HG02642 (cell line): ENCODE data around the gene SF3A1.
"Not testable (repeated sequence)": the region's sequence is repeated elsewhere in the genome, so short reads cannot be mapped to it uniquely, and the experiment has no call there.

Source experiments
- ATAC-seq: cut with Tn5 transposase; IDR thresholded peaks from one replicate; pipeline ENCODE4 v1.9.1; 2021; ENCODE audit warnings: mild to moderate bottlenecking; ENCODE audit not compliant: unreplicated experiment, poor library complexity

SF3A1 gene, protein sequence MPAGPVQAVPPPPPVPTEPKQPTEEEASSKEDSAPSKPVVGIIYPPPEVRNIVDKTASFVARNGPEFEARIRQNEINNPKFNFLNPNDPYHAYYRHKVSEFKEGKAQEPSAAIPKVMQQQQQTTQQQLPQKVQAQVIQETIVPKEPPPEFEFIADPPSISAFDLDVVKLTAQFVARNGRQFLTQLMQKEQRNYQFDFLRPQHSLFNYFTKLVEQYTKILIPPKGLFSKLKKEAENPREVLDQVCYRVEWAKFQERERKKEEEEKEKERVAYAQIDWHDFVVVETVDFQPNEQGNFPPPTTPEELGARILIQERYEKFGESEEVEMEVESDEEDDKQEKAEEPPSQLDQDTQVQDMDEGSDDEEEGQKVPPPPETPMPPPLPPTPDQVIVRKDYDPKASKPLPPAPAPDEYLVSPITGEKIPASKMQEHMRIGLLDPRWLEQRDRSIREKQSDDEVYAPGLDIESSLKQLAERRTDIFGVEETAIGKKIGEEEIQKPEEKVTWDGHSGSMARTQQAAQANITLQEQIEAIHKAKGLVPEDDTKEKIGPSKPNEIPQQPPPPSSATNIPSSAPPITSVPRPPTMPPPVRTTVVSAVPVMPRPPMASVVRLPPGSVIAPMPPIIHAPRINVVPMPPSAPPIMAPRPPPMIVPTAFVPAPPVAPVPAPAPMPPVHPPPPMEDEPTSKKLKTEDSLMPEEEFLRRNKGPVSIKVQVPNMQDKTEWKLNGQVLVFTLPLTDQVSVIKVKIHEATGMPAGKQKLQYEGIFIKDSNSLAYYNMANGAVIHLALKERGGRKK

DNA sequence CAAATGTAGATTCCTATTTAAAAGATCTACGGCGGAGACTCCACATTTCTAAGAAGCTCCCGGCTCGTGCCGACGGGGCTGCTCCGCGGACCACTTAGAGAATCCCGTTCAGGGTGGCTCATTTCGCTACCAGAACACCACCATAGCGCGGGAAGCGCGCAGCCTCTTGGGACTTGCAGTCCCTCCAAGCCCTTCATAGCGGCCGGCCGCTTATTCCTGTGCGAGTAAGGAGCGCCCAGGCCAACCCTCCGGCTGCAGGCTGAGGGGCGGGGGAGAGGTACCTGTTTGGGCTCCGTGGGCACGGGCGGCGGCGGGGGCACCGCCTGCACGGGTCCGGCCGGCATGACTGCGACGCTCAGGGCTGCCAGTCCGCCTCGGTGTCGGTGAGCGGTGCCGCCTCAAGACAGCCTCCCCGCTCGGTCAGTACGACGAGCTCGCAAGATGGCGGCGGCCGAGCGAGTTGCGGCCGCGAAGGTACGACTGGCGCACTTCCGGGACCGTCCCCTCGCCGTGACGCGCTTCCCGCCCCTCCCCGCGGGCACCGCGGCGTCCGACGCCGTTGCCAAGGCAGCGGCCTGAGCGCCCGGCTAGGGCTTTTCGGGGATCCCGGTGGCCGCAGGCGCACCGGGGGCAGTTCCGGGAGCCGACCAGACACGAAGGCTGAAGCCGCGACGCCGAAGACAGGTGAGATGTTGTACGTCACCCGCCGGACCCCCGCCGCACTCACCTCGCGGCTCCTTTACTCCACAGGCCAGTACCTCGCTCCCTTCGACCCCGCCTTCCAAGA is at the start of gene SF3A1, which contains the start of gene CCDC157:
SF3A1 (minus strand) TSS at position 446 of the 787 bp plus-strand sequence; CDS start at position 344, 102 bp downstream.
CCDC157 (plus strand) TSS at position 559 of the 787 bp plus-strand sequence. CDS start 8,994 bp downstream, outside the sequence.
- peak; percentile 93 for ATAC-seq

DNA sequence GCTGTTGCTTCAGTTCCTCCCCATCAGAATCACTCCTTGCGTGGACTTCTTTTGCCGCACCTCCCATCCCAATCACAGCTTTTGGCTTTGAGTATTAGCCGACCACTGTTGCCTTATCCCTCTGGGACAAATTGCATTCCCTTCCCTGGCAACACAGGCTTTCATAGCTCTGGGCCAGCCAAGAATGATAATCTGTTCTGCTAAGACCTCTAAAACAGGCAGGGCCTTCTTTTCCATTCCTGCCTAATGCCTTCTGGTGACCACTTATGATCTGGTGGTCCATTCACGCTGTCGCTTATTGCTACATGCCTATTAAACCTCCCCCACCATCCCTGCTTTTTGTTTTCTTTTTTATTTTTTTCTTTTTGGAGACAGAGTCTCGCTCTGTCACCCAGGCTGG is 49.7 kb upstream of the SF3A1 start:
- no peak for ATAC-seq

DNA sequence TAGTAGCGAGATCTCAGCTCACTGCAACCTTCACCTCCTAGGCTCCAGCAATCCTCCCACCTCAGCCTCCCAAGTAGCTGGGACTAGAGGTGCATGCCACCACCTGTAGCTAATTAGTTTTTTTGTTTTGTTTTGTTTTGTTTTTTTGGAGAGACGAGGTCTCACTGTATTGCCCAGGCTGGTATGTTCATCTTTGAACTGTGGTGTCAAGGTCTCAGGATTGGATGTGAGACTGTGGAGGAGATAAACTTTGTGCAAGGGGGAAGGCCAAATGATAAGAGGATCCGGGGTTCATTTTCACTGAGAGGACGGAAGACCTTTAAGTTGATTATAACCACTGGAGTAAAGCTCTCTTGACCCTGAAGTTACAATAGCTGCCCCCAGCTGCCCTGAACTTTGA is 49.0 kb upstream of the SF3A1 start:
- ATAC-seq = no peak

DNA sequence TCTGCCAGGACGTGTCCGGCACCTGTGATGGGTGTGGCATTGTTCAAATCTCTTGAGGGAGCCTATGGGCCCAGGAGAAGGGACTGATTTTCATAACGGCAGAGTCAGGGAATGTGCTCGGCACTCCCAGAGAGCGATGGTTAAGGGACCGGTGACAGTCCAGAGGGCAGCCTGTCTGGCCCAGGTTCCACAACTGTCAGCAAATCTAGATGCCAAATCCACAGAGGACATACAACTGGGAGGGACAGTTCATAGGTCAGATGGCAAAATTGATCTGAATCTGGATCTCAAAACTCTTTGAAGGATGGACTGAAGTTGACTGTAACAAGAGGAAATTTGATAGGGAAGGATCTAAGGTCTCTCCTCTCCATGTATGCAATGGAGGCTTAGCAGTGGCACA is 47.6 kb upstream of the SF3A1 start:
- no peak for ATAC-seq

DNA sequence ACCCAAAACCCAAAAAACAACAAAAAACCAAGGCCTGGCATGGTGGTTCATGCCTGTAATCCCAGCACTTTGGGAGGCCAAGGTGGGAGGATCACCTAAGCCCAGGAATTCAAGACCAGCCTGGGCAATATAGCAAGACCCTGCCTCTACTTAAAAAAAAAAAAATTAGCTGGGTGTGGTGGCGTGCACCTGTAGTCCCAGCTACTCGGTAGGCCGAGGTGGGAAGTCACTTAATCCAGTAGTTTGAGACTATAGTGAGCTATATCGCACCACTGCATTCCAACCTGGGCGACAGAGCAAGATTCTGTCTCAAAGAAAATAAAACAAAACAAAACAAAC is 46.0 kb upstream of the SF3A1 start:
- not testable (repeated sequence) for ATAC-seq

DNA sequence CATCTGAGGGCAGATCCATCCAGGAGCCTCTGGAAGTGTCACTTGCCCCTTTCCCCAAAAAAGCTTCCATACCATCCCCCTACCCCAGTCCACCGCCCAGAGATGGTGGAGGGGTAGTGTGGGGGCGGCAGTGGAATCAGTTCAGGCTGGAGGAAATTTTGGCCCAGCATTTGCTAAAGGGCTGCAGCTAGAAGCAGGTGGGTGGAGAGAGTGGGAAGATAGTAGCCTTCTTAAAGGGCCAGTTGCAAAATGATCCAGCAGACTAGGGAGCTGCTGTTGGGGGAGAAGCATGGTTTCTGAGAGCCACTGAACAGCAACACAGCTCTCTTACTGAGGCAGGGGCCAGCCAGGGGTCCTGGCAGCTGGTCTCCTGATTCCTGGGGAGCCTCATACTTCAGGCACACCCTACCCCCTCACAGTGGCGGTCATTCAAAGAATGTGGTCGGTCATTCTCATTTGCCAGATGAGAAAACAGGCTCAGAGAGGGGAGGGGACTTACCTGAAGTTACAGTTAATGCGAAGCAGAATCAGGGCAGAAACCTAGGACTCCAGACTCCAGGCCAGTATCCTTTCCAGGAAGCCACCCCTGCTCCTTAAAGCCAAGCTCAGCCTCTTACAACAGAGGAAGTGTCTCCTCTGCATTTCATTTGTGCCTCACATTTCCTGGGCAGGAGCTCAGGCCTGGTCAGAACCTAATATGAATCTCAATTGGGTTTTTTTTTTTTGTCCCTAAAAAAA is 45.5 kb upstream of the SF3A1 start:
- no peak for ATAC-seq

DNA sequence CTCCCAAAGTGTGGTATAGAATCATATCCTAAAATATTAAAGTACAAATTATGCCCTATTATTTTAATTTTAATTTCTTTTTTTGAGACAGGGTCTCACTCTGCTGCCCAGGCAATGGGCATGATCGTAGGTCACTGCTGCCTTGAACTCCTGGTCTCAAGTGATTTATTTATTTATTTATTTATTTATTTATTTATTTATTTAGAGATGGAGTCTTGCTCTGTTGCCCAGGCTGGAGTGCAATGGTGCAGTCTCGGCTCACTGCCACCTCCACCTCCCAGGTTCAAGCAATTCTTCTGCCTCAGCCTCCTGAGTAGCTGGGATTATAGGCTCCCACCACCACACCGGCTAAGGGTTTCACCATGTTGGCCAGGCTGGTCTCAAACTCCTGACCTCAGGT is 44.3 kb upstream of the SF3A1 start:
- not testable (repeated sequence) for ATAC-seq

DNA sequence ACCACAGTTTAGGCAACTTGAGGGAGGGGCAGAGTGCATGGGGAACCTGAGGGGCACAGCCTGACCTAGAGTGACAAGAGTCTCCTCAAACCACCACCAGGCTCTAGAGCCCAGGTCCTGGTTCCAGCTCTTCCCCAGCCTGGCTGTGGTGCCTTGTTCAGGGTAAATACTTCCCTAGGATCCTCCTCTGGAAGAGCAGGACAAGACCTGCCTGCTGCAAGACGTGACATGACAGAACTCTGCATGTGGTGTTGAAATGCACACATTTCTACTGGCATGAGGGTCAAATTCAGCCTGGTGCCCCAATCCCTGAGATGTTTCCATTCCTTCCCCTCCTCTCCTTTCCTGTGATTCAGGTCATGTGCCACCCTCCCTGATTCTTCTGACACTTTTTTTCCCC is 43.5 kb upstream of the SF3A1 start:
- ATAC-seq = no peak

DNA sequence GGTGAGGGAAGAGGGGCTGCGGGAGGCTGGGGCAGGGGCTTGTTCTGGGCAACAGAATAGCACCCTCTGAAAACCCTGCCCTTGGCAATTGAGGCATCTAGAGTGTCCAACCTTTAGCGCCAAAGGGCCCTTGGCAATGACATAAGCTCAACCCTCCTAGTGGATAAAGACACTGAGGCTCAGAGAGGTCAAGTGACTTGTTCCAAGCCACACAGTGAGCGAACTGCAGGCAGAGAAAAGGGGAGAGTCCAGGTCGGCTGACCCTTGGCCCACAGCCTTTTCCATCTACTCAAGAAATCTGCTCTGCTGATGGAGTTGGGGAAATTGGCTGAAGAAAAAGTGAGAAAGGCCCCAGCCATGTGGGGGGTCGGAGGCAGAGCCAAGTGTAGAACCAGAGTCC is 43.0 kb upstream of the SF3A1 start:
- ATAC-seq = no peak

DNA sequence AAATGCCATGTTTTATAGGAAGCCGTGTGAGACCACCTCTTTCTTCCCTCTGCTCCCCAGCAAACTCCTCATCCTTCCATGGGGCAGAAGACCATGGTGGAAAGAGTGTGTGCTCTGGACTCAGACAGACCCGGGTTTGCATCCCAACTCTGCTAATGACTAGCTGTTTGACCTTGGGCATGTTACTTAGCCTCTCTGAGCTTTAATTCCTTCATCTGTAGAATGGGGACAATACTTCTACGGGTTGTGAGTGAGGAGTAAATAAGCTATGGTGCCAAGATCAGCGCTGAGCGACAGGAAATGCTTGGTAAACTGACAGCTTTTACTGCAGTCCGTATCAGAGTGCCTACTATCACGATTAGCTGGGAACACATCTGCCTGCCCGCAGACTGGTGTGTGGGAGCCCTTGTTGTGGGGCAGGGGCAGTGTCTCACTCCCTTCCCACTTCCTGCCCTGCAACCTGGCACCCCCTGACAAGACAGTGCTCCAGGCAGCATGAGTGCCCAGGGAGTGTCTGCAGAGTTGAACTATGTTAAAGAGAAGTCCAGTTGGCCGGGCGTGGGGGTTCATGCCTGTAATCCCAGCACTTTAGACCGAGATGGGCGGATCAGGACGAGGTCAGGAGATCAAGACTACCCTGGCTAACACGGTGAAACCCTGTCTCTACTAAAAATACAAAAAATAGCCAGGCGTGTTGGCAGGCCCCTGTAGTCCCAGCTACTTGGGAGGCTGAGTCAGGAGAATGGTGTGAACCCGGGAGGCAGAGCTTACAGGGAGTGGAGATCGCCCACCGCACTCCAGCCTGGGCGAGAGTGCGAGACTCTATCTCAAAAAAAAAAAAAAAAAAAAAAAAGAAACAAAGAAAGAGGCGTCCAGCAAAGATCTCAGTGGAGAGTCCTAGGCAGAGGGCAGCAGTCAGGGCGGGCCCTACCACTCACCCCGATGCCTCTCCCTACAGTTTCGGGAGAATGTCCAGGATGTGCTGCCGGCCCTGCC is 42.3 kb upstream of the SF3A1 start:
- ATAC-seq = no peak

DNA sequence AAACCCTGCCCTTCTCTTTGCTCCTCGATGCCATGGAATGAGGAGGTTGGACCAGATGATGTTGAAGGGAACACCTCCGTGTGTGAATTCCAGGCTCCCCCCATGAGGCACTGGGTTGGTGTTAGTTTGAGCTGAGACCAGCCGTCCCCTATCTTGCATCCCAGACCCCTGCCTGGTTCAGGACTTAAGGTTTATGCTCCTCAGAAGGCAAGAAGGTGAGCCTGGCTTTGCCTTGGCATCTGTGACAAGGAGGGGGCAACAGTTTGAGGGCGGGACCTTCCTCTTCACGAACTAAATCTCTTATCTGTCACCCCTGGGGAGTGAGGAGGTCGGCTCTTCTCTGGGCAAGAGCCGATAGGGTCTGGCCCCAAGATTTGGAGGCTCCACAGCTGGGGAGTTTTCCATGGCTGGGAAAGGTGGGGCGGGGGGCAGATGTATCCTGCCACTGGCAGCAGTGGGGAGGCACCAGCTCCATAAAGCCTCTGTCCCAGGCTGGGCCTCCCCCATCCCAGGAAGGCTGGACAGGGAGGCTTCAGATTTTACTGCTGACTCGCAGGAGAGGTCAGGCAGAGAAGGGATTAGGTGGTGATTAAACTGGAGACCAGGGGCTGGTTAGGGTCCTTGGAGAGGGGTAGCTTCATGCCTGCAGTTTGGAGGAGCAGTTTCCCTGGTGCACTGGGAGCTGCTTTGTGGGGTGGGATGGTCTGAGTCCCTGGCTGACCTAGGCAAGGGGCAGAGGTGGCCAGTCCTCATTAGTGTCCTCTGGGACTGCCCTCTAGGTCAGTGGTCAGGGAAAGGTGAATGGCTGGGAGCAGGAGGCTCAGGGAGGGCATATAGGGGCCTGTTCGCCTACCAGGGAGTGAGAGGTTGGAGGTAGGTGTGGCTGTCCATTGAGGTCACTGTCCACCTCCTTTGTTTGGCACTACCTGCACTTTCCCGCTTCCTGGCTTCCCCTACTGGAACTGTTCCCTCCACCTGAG is 41.3 kb upstream of the SF3A1 start:
- ATAC-seq = no peak

DNA sequence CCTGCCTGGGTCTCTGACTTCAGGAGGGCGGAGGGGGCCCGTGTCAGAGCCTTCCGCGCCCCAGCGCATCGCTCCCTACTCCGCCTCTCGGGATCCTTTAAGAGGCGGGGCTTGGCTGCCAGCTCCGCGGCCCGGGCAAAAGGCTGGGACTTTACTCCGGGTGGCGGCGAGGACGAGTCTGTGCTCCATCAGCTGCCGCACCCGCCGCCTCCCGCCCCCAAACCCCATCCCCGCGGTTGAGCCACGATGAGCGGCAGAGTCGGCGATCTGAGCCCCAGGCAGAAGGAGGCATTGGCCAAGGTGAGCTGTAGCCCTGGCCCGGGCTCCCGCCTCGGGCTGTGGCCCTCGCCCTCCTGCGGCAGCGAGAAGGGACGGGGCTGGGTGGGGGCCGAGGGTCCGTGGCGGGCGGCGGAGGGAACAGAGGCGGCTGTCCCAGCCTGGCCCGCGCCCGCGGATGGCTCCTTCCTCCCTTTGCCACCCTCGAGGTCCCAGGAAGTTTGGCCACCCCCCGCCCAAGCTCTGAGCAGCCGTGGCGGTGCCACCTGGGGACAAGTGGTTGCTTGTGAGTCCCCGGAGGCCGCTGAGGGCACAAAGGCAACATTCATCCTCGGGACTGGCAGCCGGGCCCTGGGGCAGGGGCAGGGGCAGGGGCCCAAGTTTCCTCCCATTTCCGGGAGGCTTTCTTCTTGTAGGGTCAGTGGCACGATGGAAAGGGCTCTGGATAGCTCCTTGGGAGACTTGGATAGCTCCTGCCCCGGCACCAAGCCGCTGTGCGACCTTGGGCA is 40.4 kb upstream of the SF3A1 start, which contains the start of gene SEC14L2:
SEC14L2 (plus strand) TSS at position 148 of the 785 bp plus-strand sequence; CDS start at position 247, 99 bp downstream.
- ATAC-seq = no peak

DNA sequence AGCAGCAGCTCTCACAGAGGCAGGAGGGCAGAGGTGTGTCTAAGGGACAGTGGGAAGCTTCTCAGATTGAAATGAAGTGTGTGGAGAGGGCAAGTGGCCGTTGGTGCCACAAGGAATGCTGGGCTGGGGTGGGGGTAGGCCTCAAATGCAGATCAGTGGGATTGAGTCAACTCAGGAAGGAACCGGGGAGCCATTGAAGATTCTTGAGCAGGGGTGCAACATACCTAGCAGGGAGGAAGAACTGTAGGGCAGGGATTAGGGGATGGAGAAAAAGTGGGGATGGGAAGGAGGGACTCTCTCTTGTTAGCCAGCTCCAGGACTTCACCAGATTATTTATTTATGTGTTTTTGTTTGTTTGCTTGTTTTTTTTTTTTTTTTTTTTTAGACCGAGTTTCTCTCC is 37.2 kb upstream of the SF3A1 start:
- no peak for ATAC-seq

DNA sequence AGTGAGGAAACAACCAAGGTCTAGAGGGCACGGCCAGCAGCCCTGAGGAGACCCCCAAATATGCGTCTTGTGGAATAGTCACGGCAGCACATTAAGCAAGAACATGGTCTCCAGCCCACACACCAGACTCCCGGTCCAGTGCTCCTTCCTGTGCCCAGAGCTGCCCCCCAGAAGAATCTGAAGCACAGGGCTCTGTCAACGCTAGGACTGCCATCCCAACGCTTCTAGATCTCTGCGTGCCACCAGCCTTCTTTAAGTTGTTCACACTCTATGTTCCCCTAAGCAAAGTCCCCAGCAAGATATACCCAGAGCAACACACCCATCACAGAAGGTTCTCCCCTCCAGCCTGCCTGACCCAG is 36.6 kb upstream of the SF3A1 start:
- no peak for ATAC-seq

DNA sequence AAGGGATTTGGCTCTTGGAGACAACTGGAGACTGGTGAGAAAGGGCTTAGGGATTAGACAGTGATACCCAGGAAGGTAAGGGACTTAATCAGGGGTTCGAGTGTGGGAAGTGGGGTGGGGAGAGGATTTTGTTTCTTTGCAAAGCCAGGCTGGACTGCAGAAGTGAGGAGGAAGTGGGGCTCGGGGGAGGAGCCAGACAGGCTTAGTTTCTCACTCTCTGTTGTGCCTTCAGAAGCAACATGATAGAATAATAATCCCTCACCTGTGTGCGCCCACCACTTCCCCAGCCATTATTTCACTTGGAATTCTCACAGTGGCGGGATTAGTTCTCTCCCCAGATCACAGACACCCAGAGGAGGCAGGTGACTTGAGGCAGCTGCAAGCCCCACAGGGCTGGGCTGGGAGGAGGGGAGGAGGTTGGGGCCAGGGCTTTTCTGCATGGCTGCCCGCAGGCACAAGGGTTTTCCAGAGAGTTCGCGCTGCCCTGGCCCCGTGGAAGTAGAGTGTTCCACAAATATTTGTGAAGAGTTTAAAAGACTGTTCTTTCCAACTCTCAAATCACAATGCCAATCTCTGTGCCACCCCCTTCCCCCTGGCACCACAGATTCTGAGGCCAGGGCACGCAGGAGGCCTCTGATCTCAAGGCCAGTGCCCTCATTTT is 36.1 kb upstream of the SF3A1 start:
- no peak for ATAC-seq

DNA sequence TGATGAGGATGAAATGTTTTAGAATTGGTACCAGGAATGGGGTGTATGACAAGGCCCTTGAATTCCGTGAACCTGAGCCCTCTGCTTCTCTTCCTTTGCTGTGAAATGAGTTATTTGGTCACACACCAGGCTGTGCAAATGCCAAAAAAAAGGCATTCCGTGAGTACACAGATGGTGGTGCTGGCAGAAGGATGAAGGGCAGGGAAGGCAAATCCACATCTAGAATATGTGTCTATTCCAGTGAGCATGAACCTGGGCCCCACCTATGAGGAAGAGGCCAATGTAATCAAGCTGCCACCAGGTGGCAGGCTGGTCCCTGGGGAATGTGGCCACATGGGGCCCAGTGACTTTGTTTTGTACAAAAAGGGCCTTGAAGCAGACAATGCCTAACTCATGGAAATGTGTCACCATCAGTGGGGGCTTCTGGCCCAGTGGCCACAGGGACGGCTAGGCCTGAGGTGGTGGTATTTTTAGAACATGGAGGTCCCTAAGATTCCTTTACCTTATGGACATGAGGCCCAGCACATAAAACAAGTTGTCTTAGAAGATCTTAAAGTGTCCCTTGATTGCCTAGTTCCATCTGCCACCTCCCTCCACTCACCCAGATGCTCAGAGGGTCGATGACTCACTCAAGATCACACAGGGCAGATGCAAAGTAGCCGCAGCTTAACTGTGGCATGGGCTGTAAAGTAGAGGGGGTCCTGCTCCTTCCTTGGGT is 34.4 kb upstream of the SF3A1 start:
- ATAC-seq = no peak
